ENCODE results near the gene XYLT1. TPM values are rescaled to one million over a fixed set of nuclear protein-coding genes. Genes with fewer than 3 reads are reported as not detected.
A peak's percentile ranks its signal among the peaks of the same experiment; 100 is the strongest.

The XYLT1 gene
- total and polyA plus RNA-seq, 2 of the 13 experiments (the other 11 are each of a cell fraction or from before 2014, with no cell fraction given): not detected

- TF ChIP-seq ZNF607 (CRISPR knock-in tag; IDR thresholded peaks at IDR 0.05; ENCODE audit: borderline replicate concordance): 0 out of 2 replicates have a peak, but pooled peaks have one; percentile 24
- no peak for TF ChIP-seq TMF1 (CRISPR knock-in tag; IDR thresholded peaks at IDR 0.05; ENCODE audit: low read depth)
- TF ChIP-seq FOXK1 (CRISPR knock-in tag; IDR thresholded peaks at IDR 0.05; ENCODE audit: borderline replicate concordance, low read depth): 0 out of 2 replicates have a peak, but pooled peaks have one; percentile 17
- 0 out of 2 replicates have a peak, but pooled peaks have one; percentile 24 for TF ChIP-seq ERF (CRISPR knock-in tag; IDR thresholded peaks at IDR 0.05)
- TF ChIP-seq ZNF883 (CRISPR knock-in tag; IDR thresholded peaks at IDR 0.05; ENCODE audit: not compliant biosample characterization): peak; percentile 34
Measured at GRCh38 chr16:17476414-17477259, 5.9 kb upstream of the XYLT1 start (continued).

GRCh38 chr16:17475104-17475503, 4.3 kb upstream of the XYLT1 start:
- H3K9me3 ChIP-seq (ENCODE audit: low read length): no peaks in the 10 kb centered on the region
- ChIA-PET POLR2A (no interaction called here), CTCF (ENCODE audit: low intra/inter-chr PET ratio, low total read pairs) (no interaction called here)
- ATAC-seq (no peak), FAIRE-seq (no peak), DNase-seq (ENCODE audit: low spot score) (no peak)
- no peaks in the 10 kb centered on the region for H3K79me2 ChIP-seq (ENCODE audit: insufficient read depth, low read length)
- H3K27me3 ChIP-seq (ENCODE audit: control insufficient read depth in 1 of 2, insufficient read depth in 2 of 2, low read length in 2 of 2): peaks cover 13 to 51% of the 10 kb centered on the region in 2 experiments
- H3K4me3 ChIP-seq (replicated peaks in 1 of 3; ENCODE audit: insufficient read depth in 1 of 3, low read depth in 2 of 3, low read length in 3 of 3): no peak overlapping the region
- no peak overlapping the region for H3K27ac ChIP-seq (ENCODE audit: extremely low read length, insufficient read depth, low read length)
- H4K20me1 ChIP-seq (ENCODE audit: insufficient read depth, low read length): no peaks in the 10 kb centered on the region
- no peaks in the 10 kb centered on the region for H3K36me3 ChIP-seq (replicated peaks in 1 of 2; ENCODE audit: control insufficient read depth in 1 of 2, insufficient read depth in 2 of 2, low read length in 2 of 2)
- no peaks in the 10 kb centered on the region for H3K4me1 ChIP-seq (ENCODE audit: insufficient read depth, low read length)
- no TSS peak for BruUV-seq (replicated peaks)
- in situ Hi-C loops (cut with HindIII; ENCODE audit: extremely low pct_ligation_motif_present, low pct_unique_long_range_greater_than_20kb) (no loop called here), intact Hi-C loops (cut with micrococcal nuclease; ENCODE audit: unreplicated experiment) (no loop called here)
- TF ChIP-seq POGK (CRISPR knock-in tag; conservative IDR thresholded peaks at IDR 0.05) (no peak), ZNF709 (CRISPR knock-in tag; IDR thresholded peaks at IDR 0.05) (no peak), HOMEZ (CRISPR knock-in tag; IDR thresholded peaks at IDR 0.05; ENCODE audit: low read depth) (no peak), GTF2F1 (IDR thresholded peaks at IDR 0.05; ENCODE audit: low read length) (no peak), BCL3 (CRISPR knock-in tag; IDR thresholded peaks at IDR 0.05) (no peak), SRY (CRISPR knock-in tag; IDR thresholded peaks at IDR 0.05) (no peak)
- H3K9ac ChIP-seq (ENCODE audit: insufficient read depth, low read depth, low read length): no peak overlapping the region
- 2% methylated on average over 7 of the region's 7 CpGs for WGBS (ENCODE audit: low lambda C conversion rate)
- no peak overlapping the region for H3K4me2 ChIP-seq (ENCODE audit: low read depth, low read length)
- no peak overlapping the region for H2AFZ ChIP-seq (ENCODE audit: low read length)

Measured in HepG2 (cell line).